Measurements from ENCODE around the gene SPIB.

The SPIB gene

DNA sequence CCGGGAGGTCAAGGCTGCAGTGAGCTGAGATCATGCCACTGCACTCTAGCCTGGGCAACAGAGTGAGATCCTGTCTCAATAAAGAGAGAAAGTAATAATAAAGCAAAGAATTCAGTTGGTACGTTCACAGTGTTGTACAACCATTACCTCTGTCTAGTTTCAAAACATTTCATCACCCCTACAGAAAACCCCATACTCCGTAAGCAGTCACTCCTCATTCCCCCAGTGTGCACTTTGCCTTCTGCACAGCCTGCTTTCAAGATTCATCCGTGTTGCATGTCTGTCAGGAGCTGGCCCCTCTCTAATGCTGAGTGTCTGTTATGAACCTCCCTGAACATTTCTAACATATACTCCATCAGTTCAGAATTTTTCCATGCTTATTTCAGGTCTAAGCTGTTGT, 25.1 kb upstream of the SPIB start:
- DNase-seq (ENCODE audit: low read depth) = no peak
- no peak overlapping the region for H3K4me3 ChIP-seq (replicated peaks; ENCODE audit: low read depth, low read length)
- TF ChIP-seq, protein P1, sequence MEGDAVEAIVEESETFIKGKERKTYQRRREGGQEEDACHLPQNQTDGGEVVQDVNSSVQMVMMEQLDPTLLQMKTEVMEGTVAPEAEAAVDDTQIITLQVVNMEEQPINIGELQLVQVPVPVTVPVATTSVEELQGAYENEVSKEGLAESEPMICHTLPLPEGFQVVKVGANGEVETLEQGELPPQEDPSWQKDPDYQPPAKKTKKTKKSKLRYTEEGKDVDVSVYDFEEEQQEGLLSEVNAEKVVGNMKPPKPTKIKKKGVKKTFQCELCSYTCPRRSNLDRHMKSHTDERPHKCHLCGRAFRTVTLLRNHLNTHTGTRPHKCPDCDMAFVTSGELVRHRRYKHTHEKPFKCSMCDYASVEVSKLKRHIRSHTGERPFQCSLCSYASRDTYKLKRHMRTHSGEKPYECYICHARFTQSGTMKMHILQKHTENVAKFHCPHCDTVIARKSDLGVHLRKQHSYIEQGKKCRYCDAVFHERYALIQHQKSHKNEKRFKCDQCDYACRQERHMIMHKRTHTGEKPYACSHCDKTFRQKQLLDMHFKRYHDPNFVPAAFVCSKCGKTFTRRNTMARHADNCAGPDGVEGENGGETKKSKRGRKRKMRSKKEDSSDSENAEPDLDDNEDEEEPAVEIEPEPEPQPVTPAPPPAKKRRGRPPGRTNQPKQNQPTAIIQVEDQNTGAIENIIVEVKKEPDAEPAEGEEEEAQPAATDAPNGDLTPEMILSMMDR (IDR thresholded peaks at IDR 0.05; ENCODE audit: low read length, missing control alignments) = no peak

DNA sequence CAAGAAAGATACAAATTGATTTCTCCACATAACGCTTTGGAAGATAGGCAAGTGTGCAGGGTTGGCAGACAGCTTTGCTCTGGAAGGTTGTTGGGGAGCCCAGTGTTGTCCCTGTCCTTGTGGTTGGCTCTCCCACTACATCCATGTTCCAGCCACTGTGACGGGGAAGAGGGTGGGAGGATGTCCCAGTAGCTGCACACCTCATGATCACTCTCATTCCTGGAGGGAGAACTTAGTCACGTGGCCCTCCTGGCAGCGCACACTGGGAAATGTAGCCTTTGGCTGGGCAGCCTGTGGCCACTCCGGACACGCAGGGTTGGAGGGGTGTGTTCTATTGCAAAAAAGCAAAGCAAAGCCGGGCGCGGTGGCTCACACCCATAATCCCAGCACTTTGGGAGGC, 24.7 kb upstream of the SPIB start:
- H3K4me3 ChIP-seq (replicated peaks; ENCODE audit: low read depth, low read length) = no peak overlapping the region
- no peak for DNase-seq (ENCODE audit: low read depth)
- TF ChIP-seq, protein P1 (IDR thresholded peaks at IDR 0.05; ENCODE audit: low read length, missing control alignments) = no peak

DNA sequence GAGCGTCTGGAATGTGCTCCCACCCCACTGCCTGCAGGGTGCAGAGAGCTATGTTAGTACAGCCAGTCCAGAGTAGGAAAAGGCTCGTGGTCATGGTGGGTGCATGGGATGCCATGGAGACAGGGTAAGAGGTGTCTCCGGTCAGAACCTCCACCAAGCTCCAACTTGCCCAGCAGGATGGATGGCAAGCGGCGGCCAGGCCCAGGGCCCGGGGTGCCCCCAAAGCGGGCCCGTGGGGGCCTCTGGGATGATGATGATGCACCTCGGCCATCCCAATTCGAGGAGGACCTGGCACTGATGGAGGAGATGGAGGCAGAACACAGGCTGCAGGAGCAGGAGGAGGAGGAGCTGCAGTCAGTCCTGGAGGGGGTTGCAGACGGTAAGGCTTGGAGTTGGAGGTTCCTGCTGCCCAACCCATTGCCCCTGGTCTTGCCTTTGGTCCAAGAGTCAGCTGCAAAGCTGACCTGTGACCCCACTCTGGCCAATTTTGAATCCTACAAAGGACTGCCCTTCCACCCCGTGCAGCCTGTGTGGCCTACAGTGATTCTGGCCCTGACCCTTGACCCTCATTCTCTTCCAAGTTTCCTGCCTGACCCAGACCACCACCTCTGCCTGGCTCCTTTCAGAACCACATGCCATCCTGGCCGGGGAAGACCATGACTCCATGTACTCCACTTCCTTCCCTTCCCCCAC, 19.9 kb upstream of the SPIB start:
- no peak overlapping the region for H3K4me3 ChIP-seq (replicated peaks; ENCODE audit: low read depth, low read length)
- no peak for DNase-seq (ENCODE audit: low read depth)
- TF ChIP-seq, protein P1 (IDR thresholded peaks at IDR 0.05; ENCODE audit: low read length, missing control alignments) = no peak

DNA sequence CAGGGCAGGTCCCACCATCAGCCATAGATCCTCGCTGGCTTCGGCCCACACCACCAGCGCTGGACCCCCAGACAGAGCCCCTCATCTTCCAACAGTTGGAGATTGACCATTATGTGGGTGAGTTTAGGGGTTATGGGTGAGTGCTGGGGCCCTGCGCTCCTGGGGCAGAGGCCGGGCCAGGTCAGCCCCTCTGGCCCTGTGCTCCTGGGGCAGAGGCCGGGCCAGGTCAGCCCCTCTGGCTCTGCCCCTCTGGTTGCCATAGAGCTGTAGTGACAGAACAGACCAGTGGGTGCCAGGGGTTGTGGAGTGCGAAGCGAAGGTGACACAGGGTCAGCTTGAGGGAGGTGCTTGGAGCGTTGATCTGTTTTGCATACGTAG, 19.4 kb upstream of the SPIB start:
- TF ChIP-seq, protein P1 (IDR thresholded peaks at IDR 0.05; ENCODE audit: low read length, missing control alignments) = no peak
- H3K4me3 ChIP-seq (replicated peaks; ENCODE audit: low read depth, low read length) = no peak overlapping the region
- no peak for DNase-seq (ENCODE audit: low read depth)

DNA sequence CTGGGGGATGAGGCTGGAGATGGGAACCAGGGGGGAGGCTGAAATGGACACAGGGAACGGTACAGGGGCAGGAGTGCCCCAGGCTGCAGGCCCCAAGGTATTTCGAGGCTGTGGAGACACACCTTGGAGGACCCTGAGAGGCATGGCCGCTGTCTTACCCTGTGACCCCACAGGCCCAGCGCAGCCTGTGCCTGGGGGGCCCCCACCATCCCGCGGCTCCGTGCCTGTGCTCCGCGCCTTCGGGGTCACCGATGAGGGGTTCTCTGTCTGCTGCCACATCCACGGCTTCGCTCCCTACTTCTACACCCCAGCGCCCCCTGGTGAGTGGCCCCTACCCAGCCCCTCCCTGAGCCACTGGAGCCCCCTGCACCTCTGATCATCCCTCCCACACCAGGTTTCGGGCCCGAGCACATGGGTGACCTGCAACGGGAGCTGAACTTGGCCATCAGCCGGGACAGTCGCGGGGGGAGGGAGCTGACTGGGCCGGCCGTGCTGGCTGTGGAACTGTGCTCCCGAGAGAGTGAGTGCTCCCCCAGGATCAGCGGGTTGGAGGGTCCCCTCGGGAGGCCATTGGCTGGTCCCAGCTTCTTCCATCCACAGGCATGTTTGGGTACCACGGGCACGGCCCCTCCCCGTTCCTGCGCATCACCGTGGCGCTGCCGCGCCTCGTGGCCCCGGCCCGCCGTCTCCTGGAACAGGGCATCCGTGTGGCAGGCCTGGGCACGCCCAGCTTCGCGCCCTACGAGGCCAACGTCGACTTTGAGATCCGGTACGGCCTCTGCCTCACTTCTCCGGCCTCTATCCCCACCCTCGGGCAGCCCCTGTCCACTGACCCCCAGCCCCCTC, 16.9 kb upstream of the SPIB start:
- TF ChIP-seq, protein P1 (IDR thresholded peaks at IDR 0.05; ENCODE audit: low read length, missing control alignments) = no peak
- DNase-seq (ENCODE audit: low read depth) = no peak
- no peak overlapping the region for H3K4me3 ChIP-seq (replicated peaks; ENCODE audit: low read depth, low read length)

DNA sequence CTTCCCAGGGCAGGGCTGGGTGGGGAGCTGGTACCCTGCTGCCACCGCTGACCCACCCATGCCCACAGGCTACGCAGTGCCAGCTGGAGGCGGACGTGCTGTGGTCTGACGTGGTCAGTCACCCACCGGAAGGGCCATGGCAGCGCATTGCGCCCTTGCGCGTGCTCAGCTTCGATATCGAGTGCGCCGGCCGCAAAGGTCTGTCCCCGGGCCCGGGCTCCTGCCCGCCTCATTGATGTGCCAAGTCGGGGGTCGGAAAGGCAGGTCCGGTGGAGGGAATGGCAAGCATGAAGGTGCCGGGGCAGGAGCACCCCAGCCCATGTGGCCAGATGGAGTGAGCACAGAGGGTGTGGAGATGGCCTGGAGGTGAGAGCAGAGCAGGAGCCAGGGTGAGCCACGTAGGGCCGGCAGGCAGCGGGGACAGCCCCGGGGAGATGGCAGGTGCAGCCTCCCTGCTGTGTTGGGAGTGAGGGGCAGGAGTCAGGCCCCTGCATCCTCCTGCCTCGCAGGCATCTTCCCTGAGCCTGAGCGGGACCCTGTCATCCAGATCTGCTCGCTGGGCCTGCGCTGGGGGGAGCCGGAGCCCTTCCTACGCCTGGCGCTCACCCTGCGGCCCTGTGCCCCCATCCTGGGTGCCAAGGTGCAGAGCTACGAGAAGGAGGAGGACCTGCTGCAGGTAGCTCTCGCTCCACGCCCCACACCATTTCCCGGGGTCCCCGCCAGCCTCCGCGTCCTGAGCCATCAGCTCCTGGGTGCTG, 16.0 kb upstream of the SPIB start:
- no peak for DNase-seq (ENCODE audit: low read depth)
- TF ChIP-seq, protein P1 (IDR thresholded peaks at IDR 0.05; ENCODE audit: low read length, missing control alignments) = no peak
- H3K4me3 ChIP-seq (replicated peaks; ENCODE audit: low read depth, low read length) = no peak overlapping the region

All from fibroblast of pulmonary artery (primary cell).